Measurements from ENCODE around the gene SLC45A1. TPM values are rescaled to one million over a fixed set of nuclear protein-coding genes. Genes with fewer than 3 reads are reported as not detected.

The SLC45A1 gene
- total RNA-seq, 1 experiment from 2014 or later, result 0.41 TPM

GRCh38 chr1:8392522-8392921 is 74.6 kb downstream of the SLC45A1 start:
- ChIA-PET CTCF (no interaction called here), POLR2A (no interaction called here)
- DNase-seq, result no peak
- TF ChIP-seq CTCF (IDR thresholded peaks at IDR 0.05; ENCODE audit: insufficient read depth in 1 of 2, low read depth in 1 of 2, low read length in 1 of 2, severe bottlenecking in 1 of 2, unreplicated experiment in 1 of 2), result no peak
- Mint-ChIP-seq H3K27ac (ENCODE audit: unreplicated experiment) (no peak overlapping the region), H3K4me1 (ENCODE audit: low read depth, unreplicated experiment) (peaks cover 12% of the 10 kb centered on the region), H3K4me3 (ENCODE audit: unreplicated experiment) (no peak overlapping the region), H3K27me3 (ENCODE audit: insufficient read depth, unreplicated experiment) (no peaks in the 10 kb centered on the region), H3K9me3 (ENCODE audit: unreplicated experiment) (no peaks in the 10 kb centered on the region), H3K36me3 (ENCODE audit: insufficient read depth, unreplicated experiment) (peaks cover 29% of the 10 kb centered on the region)
- Histone ChIP-seq H3K27me3 (replicated peaks; ENCODE audit: control insufficient read depth, insufficient read depth, low read length) (no peaks in the 10 kb centered on the region), H3K36me3 (ENCODE audit: control insufficient read depth, insufficient read depth, low read length) (no peaks in the 10 kb centered on the region; the same call in 1 of the 2 replicates), H3K4me3 (ENCODE audit: low read depth, low read length) (no peak overlapping the region), H3K4me1 (peaks cover 10% of the 10 kb centered on the region), H3K9me3 (no peaks in the 10 kb centered on the region)
- intact Hi-C loops (cut with micrococcal nuclease; ENCODE audit: unreplicated experiment), result no loop called here
- BruUV-seq (replicated peaks), result no TSS peak

All from Caco-2 (cell line).